CMK (cell line): ENCODE results near the gene TPPP2.

Experiments
- DNase-seq: peaks from one replicate; pipeline ENCODE4 v3.0.0-alpha.2; 2010; ENCODE audit warnings: low read depth

Gene TPPP2

DNA sequence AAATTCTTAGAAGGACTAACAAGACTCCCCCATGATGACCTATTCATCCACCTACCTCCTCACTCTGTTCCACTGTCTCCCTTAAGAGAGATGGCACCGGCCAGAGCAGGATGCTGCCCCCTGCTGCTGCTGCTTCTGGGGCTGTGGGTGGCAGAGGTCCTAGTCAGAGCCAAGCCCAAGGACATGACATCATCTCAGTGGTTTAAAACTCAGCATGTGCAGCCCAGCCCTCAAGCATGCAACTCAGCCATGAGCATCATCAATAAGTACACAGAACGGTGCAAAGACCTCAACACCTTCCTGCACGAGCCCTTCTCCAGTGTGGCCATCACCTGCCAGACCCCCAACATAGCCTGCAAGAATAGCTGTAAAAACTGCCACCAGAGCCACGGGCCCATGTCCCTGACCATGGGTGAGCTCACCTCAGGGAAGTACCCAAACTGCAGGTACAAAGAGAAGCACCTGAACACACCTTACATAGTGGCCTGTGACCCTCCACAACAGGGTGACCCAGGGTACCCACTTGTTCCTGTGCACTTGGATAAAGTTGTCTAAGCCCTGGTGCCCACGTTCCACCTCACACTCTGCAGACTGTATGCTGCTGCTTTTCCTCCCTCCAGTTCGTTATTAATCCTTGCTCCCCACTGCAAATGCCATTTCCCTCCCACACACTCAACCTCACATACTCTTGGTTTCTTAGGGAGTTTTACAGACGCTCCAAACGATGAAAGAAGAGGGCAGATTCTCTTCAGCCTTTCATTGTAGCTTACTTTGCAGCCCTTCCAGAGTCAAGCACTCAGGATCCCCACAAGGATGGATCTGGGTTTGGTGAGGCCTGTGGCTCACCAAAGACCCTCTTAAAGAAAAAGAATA lies 28.0 kb downstream of the TPPP2 start, which contains the start of gene RNASE8:
Gene RNASE8 (plus strand): TSS at position 20 of the 873 bp plus-strand sequence. CDS start 71 bp downstream, at position 91.
- DNase-seq, result no peak

DNA sequence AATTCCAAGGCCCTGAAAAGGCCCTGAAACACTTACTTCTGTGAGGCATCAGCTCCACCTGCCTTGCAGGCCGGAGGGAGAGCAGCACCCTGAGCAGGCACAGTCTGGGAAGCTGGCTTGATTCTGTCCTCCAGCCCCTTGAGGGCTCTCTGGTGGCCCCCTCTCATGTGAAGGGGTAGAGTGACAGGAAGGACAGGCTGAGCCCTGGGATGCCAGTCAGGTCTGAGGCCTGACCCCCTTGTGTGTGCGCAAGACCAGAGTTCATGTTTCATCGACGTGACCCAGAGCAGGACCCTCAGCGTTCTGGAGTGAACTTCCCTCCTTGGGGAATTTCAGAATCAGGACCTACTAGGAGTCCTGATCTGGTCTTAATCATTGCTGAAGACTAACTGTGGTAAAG lies 28.9 kb downstream of the TPPP2 start:
- DNase-seq, result no peak

DNA sequence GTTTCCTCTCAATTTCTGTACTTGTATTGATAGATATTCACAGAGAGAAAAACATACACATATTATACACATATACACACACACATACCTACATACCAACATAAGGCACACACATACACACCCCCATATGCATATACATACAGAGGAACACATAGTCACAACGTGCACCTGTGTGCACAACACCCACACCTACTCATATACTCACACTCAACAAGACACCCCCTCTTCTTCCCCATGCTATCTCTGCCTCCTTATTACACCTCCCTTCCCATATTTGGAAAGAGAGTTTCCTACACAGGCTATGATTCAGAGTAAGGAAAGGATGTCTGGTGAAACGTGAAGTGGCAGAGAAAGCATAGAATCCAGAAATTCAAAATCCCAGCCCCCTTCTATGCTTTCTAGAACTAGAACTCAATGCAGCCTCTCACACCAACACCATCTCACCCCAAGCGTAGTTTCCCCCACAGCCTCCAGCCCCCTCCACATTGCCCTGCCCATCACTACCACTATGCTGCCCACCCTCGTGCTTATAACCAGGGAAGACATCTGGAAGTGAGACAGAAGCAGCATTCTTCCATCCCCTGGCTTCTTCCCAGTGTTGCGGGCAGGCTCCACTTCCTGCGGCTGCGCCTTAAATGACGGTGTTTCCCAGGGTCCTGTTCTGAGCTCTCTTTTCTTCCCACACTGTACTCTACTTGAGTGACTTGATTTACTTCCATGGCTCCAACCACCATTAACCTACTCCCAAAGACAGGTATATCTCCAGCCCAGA lies 30.0 kb downstream of the TPPP2 start:
- no peak for DNase-seq

DNA sequence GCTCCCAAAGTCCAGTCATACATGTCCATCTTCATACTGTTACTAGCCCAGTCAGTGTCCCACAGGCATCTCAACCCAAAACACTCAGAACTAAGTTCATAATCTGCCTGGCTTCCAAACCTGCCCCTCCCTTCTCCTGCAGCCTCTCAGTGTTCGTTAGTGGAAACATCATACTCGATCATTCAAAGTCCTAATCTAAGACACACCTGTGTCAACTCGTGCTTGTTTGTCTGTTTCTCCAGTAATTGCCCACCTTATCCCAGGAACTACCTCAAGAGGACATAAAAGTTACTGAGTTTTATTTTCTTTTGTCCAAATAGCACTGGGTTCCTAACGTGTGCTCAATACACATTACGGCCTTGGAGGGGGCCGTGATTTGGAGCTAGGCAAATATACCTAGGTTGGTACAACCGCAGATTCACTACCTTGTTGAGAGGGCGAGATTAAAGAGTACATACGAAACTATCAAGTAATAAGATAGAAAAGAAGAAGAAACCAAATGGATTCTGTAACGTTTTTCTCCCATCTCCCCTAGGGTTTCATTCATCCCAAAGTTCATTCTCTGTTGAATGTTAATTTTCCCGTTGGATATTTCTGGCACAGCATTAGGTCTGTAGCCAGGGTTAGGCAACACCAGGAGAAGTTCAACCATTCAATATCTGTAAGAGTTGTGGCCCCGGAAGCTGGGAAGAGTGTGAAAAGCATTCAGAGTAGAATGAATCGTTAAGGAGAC lies 30.8 kb downstream of the TPPP2 start:
- DNase-seq, result no peak

DNA sequence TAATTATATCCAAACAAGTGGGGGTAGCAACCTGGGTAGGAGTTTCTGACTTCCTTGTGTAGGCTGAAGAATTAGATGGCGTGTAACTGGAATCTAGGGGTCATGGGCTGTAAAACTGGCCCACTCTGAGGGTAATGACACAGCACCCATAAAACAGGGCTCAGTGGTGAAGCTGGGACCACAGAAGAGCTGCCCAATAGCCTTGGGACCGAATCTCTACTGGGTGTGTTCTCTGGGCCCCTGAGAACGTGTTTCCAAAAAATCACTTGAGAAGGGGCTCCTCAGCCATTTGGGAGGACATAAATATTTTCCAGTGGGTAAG lies 31.3 kb downstream of the TPPP2 start:
- DNase-seq, result no peak

DNA sequence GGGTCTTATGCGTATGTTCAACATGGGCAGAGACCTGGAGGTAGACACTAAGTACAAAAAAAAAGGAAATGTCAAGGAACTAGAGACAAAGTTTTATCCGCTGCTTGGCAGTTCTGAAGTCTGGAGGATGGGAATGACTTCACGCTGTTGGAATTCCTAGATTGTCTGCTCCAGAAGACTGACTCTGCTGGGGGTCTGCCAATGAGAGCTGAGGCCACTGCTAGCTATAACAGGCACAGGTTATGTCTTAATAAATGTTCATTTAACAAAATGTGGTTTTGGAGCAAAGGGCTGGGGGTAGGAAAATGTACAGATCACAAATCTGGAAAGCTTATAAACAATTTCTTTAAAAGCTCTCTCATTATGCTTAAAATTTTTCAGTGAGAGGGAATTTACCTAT lies 33.5 kb downstream of the TPPP2 start:
- DNase-seq, result no peak

DNA sequence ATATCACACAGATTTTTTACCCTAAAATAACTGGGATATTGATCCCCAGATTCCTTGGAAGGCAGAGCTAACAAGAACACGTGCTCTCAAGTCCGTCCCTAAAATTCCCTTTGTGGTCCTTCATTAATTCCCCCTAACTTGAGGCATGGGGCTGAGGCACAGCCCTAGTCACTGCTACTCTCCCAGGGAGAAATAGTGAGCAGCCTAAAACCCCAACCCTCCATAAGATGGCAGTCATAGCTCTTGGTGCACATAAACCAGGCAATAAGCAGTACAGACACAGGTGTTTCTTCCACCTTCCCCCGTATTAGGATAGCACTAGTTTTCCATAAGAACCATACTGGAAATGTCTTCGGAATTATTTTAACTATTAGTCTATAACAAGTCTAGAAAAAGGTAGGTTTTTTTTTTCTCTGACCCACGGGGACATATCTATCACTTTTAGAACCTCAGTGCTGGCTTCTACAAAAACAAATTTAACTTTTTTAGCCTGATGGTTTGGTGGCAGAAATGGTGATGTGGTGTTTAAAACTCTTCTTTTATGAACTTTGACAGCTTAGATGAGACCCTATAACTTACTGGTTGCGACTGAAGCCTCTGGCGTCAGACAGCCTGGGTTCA lies 37.0 kb downstream of the TPPP2 start:
- no peak for DNase-seq

DNA sequence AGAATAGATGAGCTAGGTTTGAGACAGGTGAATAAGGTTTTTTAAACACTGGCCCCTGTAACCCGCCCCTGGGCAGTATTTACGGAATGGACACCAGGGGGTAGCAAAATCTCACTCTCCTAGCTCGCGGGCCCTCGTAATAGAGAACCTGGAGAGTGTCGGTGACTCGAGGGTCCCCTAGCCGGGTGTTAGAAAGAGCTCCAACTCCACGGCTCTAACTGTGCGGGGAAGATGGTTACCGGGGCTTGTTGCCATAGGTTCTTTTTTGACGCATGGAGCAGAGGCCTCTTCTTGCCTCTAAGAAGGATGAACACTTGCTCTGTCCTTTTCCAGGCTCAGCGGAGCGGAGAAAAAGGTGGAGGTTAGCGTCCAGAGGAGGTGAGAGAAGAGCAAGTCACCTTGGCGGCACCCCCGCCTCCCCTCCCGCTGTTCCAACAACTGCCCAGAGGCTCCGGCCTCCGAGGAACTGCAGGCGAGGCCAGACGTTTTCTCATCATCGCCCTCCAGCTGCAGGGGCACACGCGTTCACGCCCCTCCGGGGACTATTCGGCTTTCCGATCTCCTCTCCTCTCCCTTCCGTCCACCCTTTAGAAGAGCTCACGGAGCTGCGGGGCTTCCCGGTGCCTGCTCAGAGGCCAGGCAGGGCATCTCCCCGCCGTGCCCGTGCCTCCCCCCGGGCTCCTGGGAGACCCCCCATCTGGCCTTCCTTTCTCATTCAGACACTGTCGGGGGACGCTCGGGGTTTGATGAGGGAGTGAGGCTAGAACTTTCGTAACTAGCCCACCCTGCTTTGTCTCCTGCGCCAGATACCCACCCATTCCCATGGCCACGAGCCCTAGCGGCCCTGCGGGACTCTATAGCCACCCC lies 38.7 kb downstream of the TPPP2 start:
- DNase-seq, result no peak

DNA sequence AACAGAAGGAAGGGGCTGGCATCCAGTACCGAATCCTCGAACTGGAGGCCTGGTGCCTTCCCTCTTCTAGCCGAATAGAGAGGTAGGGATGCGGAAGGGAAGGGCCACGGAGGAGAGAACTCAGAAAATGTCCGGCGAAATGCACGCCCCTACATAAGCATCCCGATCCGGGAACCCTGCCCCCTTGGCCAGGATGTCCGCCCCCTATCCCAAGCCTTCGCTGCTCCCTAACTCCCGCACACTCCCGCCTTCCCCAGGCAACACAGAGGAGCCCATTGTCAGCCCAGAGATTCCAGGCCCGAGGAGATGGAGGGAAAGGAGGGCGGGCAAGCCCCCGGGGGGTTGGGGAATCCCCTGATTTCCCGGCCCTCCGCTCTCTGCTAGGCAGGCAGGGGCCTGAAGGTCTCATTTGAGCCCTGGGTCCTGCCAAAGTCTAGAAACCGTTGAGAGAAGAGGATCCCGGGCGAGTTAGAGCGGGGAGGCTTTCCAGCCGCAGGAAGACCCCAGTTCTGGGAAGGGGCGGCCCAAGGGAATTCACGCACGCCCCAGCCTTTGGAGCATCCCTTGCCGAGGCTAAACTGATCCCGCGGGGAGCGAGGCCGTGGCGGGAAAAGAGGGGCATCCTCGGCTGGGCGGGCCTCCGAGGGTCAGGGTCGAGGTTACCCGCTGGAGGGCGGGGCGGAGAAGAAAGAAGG lies 39.5 kb downstream of the TPPP2 start:
- DNase-seq, result no peak

DNA sequence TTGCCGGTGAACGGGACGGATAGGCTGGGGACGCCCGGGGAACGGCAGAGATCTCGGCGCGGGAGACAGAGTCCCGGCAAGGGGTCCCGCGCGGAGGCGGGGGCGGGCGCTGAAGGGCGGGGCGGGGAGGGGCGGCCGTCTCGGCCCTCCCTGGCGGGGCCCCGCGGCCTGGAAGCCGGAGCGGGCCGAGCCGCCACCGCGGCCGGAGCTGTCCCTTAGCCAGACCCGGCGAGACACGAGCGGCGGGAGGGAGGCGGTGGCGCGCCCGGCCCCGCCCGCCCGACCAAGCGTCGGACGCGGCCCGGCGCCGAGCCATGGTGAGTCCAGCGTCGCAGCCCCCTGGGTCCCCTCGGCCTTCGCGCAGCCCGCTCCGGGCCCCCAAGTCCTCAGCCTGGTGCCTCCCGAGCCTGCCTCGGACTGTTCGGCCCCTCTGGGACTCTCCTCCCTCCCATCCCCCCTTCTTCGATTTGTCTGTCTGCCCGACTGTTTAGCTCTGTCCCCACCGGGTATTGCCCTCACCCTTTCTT lies 40.1 kb downstream of the TPPP2 start, which contains the start of gene ARHGEF40:
Gene ARHGEF40 (plus strand): TSS at position 222 of the 527 bp plus-strand sequence. CDS start 93 bp downstream, at position 315.
- DNase-seq, result no peak

DNA sequence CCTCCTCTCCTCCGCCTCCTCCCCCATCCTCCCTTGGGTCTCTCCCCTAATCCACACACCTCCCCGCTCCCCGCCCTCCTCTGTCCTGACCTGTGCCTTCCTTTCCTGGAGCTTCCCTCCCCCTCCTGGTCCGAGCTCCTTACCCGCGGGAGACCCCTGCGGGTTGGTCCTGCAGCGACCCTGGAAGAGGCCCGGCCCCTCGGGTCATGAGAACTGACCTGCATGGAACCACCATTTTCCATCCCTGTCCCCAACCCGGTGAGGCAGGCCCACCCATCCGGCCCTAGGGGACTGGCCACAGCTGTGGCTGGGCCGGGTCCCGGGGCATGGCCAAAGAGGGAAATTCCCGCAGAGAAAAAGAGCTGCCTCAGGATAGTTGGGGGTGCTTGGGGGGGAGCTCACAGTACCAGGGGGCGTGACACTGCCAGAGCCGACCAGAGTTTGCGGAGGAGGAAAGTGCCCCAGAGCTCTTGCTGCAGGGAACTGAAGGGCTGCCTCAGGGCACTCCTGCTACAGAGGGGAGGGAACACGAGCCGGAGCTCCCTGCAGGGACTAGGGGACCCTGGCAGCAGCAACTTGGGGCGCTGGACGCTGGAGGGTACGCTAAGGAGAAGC lies 40.7 kb downstream of the TPPP2 start:
- DNase-seq, result no peak

DNA sequence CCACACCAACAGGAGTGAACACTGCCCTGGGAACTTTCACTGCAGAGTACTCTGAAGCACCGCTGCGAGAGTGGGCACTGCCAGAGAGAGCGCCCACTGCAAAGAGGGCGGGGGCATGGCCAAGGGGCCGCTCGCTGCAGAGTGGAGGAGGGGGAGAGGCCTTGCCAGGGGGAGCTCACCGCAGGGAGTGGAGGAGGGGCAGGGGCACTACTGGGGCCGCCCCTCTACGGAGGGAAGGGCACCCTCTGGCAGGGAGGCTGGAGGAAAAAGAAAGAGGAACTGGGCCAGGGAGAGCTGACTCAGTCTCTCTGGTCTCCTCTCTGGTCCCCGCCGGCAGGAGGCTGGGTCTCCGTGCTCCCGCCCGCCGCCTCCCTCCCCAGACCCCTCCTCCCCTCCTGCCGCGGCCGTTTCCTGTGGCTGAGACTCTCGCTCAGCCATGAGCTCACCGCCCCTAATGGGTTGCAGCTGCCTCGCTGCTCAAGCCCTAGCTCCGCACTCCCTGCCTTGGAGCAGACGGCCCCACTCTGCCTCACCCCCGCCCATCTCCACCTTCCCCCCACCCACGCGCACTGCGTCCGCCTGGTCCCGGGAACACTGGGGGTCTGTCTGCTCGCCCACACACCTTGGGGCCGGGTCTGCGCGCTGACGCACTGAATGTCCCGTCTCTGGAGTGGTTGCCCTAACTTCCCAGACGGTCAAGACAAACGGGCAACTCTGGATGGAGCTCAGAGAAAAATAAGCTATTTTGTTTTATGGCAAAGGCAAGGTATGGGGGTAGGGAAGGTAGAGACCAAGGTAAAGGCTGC lies 41.4 kb downstream of the TPPP2 start:
- DNase-seq, result peak; percentile 80

DNA sequence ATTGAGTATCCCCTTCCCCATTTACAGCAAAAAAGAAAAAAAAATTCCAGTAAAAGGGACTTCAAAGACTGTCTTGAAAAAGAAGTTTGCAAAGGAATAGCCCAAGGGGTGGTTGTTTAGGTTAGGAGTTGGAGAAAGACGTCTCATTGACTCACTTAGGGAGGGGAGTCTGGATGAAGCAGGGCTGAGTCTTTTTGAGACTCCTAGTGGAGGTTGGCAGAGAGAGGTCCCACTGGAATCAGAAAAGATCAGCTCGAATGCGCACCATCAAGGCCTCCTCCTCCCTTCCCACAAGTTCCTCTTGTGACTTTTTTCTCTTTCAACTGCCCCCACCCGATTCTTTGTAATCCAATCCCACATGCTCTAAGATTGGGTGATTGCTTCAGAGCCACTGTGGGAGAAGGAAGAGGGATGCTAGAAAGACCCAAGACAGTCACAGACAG lies 42.0 kb downstream of the TPPP2 start:
- DNase-seq, result no peak

DNA sequence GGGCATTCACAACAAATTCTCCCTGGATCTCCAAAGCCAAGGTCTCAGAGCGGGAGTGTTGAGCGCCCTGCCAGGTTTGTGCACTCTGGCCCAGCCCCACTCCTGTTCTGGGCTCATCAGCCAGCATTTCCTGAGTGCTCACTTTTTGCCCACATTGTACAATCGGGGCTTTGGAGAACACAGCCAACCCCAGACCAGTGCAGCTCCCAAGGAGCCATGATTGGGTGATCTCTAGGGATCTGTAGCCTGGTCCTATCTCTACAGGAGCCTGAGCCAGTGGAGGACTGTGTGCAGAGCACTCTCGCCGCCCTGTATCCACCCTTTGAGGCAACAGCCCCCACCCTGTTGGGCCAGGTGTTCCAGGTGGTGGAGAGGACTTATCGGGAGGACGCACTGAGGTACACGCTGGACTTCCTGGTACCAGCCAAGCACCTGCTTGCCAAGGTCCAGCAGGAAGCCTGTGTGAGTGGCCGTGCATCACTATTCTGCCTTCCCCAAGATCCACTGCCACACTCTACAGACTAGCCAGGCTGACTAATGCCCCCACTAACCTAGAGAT lies 42.8 kb downstream of the TPPP2 start:
- DNase-seq, result no peak

DNA sequence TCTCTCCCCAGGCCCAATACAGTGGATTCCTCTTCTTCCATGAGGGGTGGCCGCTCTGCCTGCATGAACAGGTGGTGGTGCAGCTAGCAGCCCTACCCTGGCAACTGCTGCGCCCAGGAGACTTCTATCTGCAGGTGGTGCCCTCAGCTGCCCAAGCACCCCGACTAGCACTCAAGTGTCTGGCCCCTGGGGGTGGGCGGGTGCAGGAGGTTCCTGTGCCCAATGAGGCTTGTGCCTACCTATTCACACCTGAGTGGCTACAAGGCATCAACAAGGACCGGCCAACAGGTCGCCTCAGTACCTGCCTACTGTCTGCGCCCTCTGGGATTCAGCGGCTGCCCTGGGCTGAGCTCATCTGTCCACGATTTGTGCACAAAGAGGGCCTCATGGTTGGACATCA lies 43.9 kb downstream of the TPPP2 start:
- no peak for DNase-seq

DNA sequence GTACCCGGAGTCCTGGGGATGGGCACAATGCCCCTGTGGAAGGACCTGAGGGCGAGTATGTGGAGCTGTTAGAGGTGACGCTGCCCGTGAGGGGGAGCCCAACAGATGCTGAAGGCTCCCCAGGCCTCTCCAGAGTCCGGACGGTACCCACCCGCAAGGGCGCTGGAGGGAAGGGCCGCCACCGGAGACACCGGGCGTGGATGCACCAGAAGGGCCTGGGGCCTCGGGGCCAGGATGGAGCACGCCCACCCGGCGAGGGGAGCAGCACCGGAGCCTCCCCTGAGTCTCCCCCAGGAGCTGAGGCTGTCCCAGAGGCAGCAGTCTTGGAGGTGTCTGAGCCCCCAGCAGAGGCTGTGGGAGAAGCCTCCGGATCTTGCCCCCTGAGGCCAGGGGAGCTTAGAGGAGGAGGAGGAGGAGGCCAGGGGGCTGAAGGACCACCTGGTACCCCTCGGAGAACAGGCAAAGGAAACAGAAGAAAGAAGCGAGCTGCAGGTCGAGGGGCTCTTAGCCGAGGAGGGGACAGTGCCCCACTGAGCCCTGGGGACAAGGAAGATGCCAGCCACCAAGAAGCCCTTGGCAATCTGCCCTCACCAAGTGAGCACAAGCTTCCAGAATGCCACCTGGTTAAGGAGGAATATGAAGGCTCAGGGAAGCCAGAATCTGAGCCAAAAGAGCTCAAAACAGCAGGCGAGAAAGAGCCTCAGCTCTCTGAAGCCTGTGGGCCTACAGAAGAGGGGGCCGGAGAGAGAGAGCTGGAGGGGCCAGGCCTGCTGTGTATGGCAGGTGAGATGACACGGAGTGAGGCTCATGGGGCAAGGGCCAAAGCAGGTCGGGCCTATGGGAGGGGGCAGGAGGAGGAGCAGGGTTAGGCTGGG lies 44.6 kb downstream of the TPPP2 start:
- no peak for DNase-seq

DNA sequence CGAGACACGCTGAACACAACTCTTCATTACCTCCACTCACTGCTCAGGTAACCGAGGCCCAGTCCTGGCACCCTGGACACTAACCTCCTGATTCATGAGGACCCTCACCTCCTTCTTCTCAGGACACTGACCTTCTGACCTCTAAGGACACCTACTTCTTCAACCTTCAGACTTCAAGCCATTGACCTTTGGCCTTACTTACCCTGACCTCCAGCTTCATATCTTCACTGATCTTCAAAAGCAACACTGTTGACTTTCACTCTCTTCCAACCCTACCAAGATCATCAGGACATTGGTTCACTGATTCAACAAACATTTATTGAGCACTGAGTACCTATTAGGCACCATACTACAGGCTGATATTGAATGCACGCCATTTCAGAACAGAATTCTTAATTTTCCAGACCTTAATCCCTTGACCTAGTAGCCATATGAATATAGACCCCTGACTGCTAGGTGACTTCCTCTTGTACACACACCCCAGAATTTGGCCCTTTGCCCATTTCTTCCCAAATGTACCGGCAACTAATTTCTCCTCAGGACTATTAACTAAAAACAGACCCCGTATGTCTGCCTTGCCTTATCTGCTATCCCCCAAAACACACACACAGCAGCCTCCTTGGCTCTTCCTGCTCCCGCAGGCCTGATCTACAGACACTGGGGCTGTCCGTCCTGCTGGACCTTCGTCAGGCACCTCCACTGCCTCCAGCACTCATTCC lies 45.9 kb downstream of the TPPP2 start:
- no peak for DNase-seq
